Testis (tissue), 3 donors: ENCODE results near the gene KIF14. TPM values are rescaled to one million over a fixed set of nuclear protein-coding genes. Genes with fewer than 3 reads are reported as not detected.
A peak's percentile ranks its signal among the peaks of the same experiment; 100 is the strongest.

Source experiments
- DNase-seq: peaks from one replicate; pipeline ENCODE4 v3.0.0-alpha.2; 2019
- H3K27ac ChIP-seq, 2 donors: fragments of 200-600 bp; sonication (generic); one replicate each; pipeline ENCODE4 v1.5.1; 2019
- H3K27me3 ChIP-seq: fragments of 200-600 bp; sonication (generic); one replicate; pipeline ENCODE4 v1.5.1; 2019
- H3K36me3 ChIP-seq: fragments of 200-600 bp; sonication (generic); one replicate; pipeline ENCODE4 v1.5.1; 2017; ENCODE audit warnings: low read depth; ENCODE audit errors: missing control alignments
- H3K4me1 ChIP-seq: fragments of 200-600 bp; sonication (generic); one replicate; pipeline ENCODE4 v1.5.1; 2019
- H3K4me3 ChIP-seq, 2 donors: fragments of 200-600 bp; sonication (generic); one replicate each; pipeline ENCODE4 v1.5.1; 2017 to 2019
- H3K9me3 ChIP-seq: fragments of 200-600 bp; sonication (generic); one replicate; pipeline ENCODE4 v1.5.1; 2017
- CTCF ChIP-seq, 3 experiments: fragments of 450-650 bp in 2 of 3; fragments of 200-600 bp in 1 of 3; sonication (generic) in 1 of 3; IDR thresholded peaks; one replicate each; pipeline ENCODE4 v1.5.1; 2016 to 2019; ENCODE audit warnings: antibody characterized with exemption in 3 of 3, mild to moderate bottlenecking in 2 of 3, moderate library complexity in 1 of 3
- POLR2A ChIP-seq: fragments of 450-650 bp; IDR thresholded peaks from one replicate; pipeline ENCODE4 v1.6.1; 2017; ENCODE audit warnings: antibody characterized with exemption, mild to moderate bottlenecking, moderate library complexity
- WGBS, 2 donors: methylation state at CpG; one replicate each; pipeline ENCODE4 v1.1.5; 2018; 5-methylcytosine and 5-hydroxymethylcytosine counted together
- intact Hi-C: fragments of 100-400 bp; cut with DNase I; formaldehyde crosslinking; loops from one replicate; pipeline ENCODE4 v1.15.1; 2023; ENCODE audit warnings: low total_unique reads
- polyA plus RNA-seq: library from polyadenylated mRNA; stranded (reverse); fragments of 350-450 nt; fragmentation: Illumina TruSeq; extraction: RNeasy Lipid Tissue Mini Kit (QIAGEN cat#74804); gene quantifications from one replicate; pipeline ENCODE4 v1.2.3, GENCODE V29; 2014; ENCODE audit warnings: low read depth, low replicate concordance; ENCODE audit not compliant: insufficient read depth
- total RNA-seq, 2 donors: library from RNA; depleted of rRNA; stranded (reverse); fragments of >200 nt; gene quantifications; one replicate each; pipeline ENCODE4 v1.2.3, GENCODE V29; 2016

The KIF14 gene
- total and polyA plus RNA-seq, 3 donors from 2014 or later: 1.8 to 6.8 (median 3.5) TPM

GRCh38 chr1:200538179-200538578 lies 82.4 kb downstream of the KIF14 start:
- Histone ChIP-seq H3K9me3 (no peaks in the 10 kb centered on the region), H3K27me3 (no peaks in the 10 kb centered on the region), H3K4me3 (no peak overlapping the region), H3K27ac (no peak overlapping the region), H3K36me3 (no peaks in the 10 kb centered on the region), H3K4me1 (no peaks in the 10 kb centered on the region)
- 85 to 100% methylated on average over 1 of the region's 1 CpG for WGBS, 2 donors
- TF ChIP-seq POLR2A (no peak), CTCF (IDR thresholded peaks at IDR 0.05) (no peak)
- no peak for DNase-seq
- intact Hi-C loops: no loop called here

- H3K27ac ChIP-seq: no peak overlapping the region
- WGBS, 2 donors: 84 to 93% methylated on average over 4 of the region's 4 CpGs
- H3K4me3 ChIP-seq: no peak overlapping the region
- H3K9me3 ChIP-seq: no peaks in the 10 kb centered on the region
- no peaks in the 10 kb centered on the region for H3K4me1 ChIP-seq
- no peaks in the 10 kb centered on the region for H3K36me3 ChIP-seq
- H3K27me3 ChIP-seq: no peaks in the 10 kb centered on the region
- DNase-seq: peak; percentile 20
- TF ChIP-seq CTCF (IDR thresholded peaks at IDR 0.05): no peak
- no peak for TF ChIP-seq POLR2A
- intact Hi-C loops: no loop called here
Observed at GRCh38 chr1:200535605-200536004, 84.9 kb downstream of the KIF14 start.

DNA sequence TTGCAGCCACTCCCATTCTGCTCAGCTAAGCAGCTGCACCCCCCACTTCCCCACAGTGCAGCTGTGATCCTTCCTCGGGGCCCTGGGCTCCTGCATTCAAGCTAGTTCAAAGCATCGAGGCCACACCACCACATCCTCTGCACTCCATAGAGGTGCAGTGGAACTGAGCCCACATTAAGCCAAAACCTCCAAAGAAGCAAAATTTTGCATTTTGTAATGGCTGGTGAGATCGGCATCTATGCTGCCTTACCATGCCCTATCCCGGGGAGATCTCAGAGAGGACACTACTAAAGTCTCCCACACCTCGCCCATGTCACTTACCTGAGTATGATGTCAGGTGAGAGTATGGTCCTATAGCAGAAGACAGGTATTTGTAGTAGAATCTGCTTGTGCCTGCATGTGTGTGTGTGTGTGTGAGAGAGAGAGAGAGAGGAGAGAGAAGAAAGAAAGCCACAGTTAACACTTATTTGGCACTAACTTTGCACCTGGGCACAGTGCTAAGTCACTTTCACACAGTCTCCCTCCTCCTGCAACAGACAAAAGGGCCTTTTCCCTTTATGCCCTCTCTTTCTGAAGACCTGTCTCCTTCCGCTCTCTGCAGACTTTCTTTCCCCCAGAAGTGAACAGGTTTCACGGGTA lies 89.8 kb downstream of the KIF14 start:
- H3K4me3 ChIP-seq: no peak overlapping the region
- DNase-seq: no peak
- no peak for TF ChIP-seq CTCF (IDR thresholded peaks at IDR 0.05)
- no peak for TF ChIP-seq POLR2A
- H3K27me3 ChIP-seq: no peaks in the 10 kb centered on the region
- WGBS, 2 donors: 55 to 64% methylated on average over 7 of the region's 7 CpGs
- no peak overlapping the region for H3K27ac ChIP-seq
- intact Hi-C loops: no loop called here
- no peaks in the 10 kb centered on the region for H3K4me1 ChIP-seq
- no peaks in the 10 kb centered on the region for H3K9me3 ChIP-seq
- H3K36me3 ChIP-seq: no peaks in the 10 kb centered on the region

- no peaks in the 10 kb centered on the region for H3K36me3 ChIP-seq
- no peak overlapping the region for H3K4me3 ChIP-seq
- intact Hi-C loops: no loop called here
- TF ChIP-seq CTCF (IDR thresholded peaks at IDR 0.05) (no peak), POLR2A (no peak)
- H3K27ac ChIP-seq: no peak overlapping the region
- 72 to 75% methylated on average over 4 of the region's 4 CpGs for WGBS, 2 donors
- no peak for DNase-seq
- H3K27me3 ChIP-seq: no peaks in the 10 kb centered on the region
- no peaks in the 10 kb centered on the region for H3K9me3 ChIP-seq
- no peaks in the 10 kb centered on the region for H3K4me1 ChIP-seq
Observed at GRCh38 chr1:200528858-200529606, 91.5 kb downstream of the KIF14 start.

- Histone ChIP-seq H3K4me3 (no peak overlapping the region), H3K36me3 (no peaks in the 10 kb centered on the region), H3K4me1 (no peaks in the 10 kb centered on the region), H3K9me3 (no peaks in the 10 kb centered on the region), H3K27ac (no peak overlapping the region), H3K27me3 (no peaks in the 10 kb centered on the region)
- intact Hi-C loops: no loop called here
- DNase-seq: no peak
- WGBS, 2 donors: 89 to 95% methylated on average over 4 of the region's 4 CpGs
- TF ChIP-seq CTCF (IDR thresholded peaks at IDR 0.05) (no peak), POLR2A (no peak)
Observed at GRCh38 chr1:200527670-200528069, 92.9 kb downstream of the KIF14 start.
